Neuron (in vitro differentiated cells): ENCODE data around the gene ZPR1.
"Not testable (repeated sequence)": the region's sequence is repeated elsewhere in the genome, so short reads cannot be mapped to it uniquely, and the experiment has no call there.

Source experiments
- H2AFZ ChIP-seq: one replicate; pipeline ENCODE4 v1.6.1; 2013; ENCODE audit warnings: low read depth, mild to moderate bottlenecking, inconsistent platforms, low read length, moderate library complexity
- H3K27me3 ChIP-seq: one replicate; pipeline ENCODE4 v1.6.1; 2013; ENCODE audit warnings: low read length; ENCODE audit not compliant: insufficient read depth
- H3K36me3 ChIP-seq: one replicate; pipeline ENCODE4 v1.6.1; 2013; ENCODE audit warnings: low read length; ENCODE audit not compliant: insufficient read depth
- H3K4me1 ChIP-seq: one replicate; pipeline ENCODE4 v1.6.1; 2013; ENCODE audit warnings: low read length; ENCODE audit not compliant: insufficient read depth
- H3K4me3 ChIP-seq: 2 replicates; pipeline ENCODE4 v1.5.1; 2013; ENCODE audit warnings: mild to moderate bottlenecking, low read length, moderate library complexity
- H3K9me3 ChIP-seq: one replicate; pipeline ENCODE4 v1.6.1; 2013; ENCODE audit warnings: low read length

ZPR1 gene

GRCh38 chr11:116778556-116778955 is 9.3 kb downstream of the ZPR1 start:
- Histone ChIP-seq H2AFZ (no peak overlapping the region), H3K4me3 (no peak overlapping the region), H3K27me3 (no peaks in the 10 kb centered on the region), H3K9me3 (no peaks in the 10 kb centered on the region), H3K4me1 (peaks cover 6% of the 10 kb centered on the region), H3K36me3 (peaks cover 63% of the 10 kb centered on the region)

DNA sequence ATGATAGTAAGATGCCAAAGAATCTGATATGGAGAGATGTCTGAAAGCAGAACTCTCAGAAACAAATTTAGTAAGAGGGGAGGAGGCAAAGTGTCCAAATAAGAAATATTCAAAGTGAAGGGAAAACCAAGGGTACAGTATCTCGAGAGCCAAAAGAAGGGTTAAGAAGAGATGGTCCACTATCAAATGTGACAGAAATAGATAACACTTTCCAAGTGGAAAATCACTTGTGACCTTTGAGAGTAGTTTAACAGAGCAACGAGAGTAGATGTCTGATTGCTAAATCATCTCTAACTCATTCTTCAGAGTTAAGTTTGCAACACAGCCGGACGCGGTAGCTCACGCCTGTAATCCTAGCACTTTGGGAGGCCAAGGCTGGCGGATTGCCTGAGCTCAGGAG is 10.8 kb downstream of the ZPR1 start:
- Histone ChIP-seq H3K4me3 (no peak overlapping the region), H3K4me1 (peaks cover 10% of the 10 kb centered on the region), H3K9me3 (no peaks in the 10 kb centered on the region), H3K36me3 (peaks cover 48% of the 10 kb centered on the region), H3K27me3 (no peaks in the 10 kb centered on the region), H2AFZ (no peak overlapping the region)

DNA sequence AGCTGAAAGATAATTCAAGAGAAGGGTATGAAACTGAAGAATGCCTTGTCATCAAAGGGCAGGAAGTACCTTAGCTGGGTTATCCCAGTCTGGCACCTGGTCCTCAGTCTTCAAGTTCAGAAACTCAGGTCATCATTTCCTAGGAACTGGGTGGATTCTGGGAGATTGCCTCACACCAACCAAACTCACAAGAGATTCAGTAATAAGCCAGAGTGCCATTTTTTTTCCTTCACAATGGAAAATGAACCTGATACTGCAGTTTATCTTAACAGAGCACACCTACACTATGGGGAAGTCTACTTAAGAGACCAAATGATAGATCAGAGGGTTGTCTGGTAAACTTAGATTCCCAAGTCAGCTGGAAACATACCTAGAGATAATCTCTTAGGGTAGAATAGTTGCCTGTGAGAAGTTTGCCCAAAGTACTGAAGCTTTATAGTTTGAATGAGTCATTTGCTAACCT is 11.3 kb downstream of the ZPR1 start:
- H3K9me3 ChIP-seq, result no peaks in the 10 kb centered on the region
- H2AFZ ChIP-seq, result no peak overlapping the region
- H3K27me3 ChIP-seq, result no peaks in the 10 kb centered on the region
- H3K4me3 ChIP-seq, result no peak overlapping the region
- peaks cover 46% of the 10 kb centered on the region for H3K36me3 ChIP-seq
- H3K4me1 ChIP-seq, result peaks cover 14% of the 10 kb centered on the region

DNA sequence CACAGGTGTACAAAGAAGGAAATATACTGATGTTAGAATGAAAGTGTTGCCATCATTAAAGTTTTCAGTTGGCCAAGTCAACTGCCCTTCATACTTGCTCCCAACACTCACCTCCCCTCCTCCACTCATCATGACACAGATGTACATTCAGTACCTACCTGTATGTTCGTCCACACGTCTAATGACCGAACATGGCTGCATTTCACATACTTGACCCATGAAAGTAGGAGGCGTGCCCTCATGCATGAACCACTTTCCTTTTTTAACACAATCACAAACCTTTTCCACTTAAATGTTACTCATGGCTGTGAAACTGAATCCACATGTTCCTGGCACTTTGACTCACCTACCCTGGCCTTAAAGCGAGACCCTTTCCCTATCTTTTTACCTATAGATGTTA is 11.8 kb downstream of the ZPR1 start:
- Histone ChIP-seq H2AFZ (no peak overlapping the region), H3K4me3 (no peak overlapping the region), H3K27me3 (no peaks in the 10 kb centered on the region), H3K9me3 (no peaks in the 10 kb centered on the region), H3K4me1 (peaks cover 20% of the 10 kb centered on the region), H3K36me3 (peaks cover 41% of the 10 kb centered on the region)

DNA sequence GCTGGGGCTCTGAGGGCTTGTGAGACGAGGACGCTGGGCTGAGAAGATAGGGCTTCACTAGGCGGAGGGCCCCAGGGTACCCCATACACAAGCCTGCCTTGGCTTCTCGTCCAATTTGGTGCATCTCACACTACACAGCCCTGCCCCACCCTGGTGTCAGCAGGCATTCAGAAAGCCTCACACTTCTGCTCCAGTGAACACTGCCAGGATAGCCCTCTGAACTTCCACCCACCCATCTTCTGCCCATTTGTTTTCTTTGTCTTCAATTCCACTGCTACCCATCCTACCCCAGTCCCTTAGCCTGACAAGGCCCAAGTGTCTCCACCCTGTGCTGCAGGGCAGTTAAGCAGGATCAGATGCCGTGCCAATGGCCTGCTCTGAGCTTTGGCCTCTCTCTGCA is 13.2 kb downstream of the ZPR1 start:
- Histone ChIP-seq H3K36me3 (peaks cover 30% of the 10 kb centered on the region), H3K4me3 (no peak overlapping the region), H2AFZ (no peak overlapping the region), H3K27me3 (no peaks in the 10 kb centered on the region), H3K9me3 (no peaks in the 10 kb centered on the region), H3K4me1 (peaks cover 22% of the 10 kb centered on the region)

- peak overlapping the region; percentile 74 for H2AFZ ChIP-seq
- H3K4me1 ChIP-seq, result peaks cover 22% of the 10 kb centered on the region
- no peaks in the 10 kb centered on the region for H3K27me3 ChIP-seq
- H3K36me3 ChIP-seq, result peaks cover 27% of the 10 kb centered on the region
- H3K4me3 ChIP-seq, result peak overlapping the region; percentile 87
- H3K9me3 ChIP-seq, result no peaks in the 10 kb centered on the region
Observed at GRCh38 chr11:116773203-116774097, 14.4 kb downstream of the ZPR1 start.

- H3K27me3 ChIP-seq, result no peaks in the 10 kb centered on the region
- no peaks in the 10 kb centered on the region for H3K9me3 ChIP-seq
Observed at GRCh38 chr11:116772443-116773202, 15.2 kb downstream of the ZPR1 start, which contains the start of gene BUD13. BUD13 (minus strand) TSS chr11:116772987; CDS start chr11:116772964, 23 bp downstream.

DNA sequence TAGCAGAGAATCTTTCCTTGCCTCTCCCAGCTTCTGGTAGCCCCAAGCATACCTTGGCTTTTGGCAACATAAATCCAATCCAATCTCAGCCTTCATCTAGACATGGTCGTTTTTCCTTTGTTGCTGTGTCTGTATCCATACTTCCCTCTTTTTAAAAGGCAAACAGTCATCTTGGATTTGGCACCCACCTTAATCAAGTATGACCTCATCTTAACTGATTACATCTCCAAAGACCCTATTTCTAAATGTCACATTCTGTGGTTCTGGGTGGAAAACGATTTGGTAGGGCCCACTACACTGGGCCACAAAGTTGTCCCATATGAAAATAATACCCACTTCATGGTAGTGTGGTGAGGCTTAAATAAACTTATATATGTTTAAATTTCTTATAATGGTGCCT is 15.9 kb downstream of the ZPR1 start:
- Histone ChIP-seq H3K4me1 (peaks cover 22% of the 10 kb centered on the region), H3K27me3 (no peaks in the 10 kb centered on the region), H2AFZ (peak overlapping the region; percentile 85), H3K9me3 (no peaks in the 10 kb centered on the region), H3K4me3 (peak overlapping the region; percentile 87), H3K36me3 (peaks cover 26% of the 10 kb centered on the region)

More at GRCh38 chr11:116772443-116773202, 15.2 kb downstream of the ZPR1 start, which contains the start of gene BUD13:
- peak within 1 kb of the TSS; percentile 85 for H2AFZ ChIP-seq
- H3K4me1 ChIP-seq, result peaks cover 22% of the 10 kb centered on the region
- peak within 1 kb of the TSS; percentile 87 for H3K4me3 ChIP-seq
- H3K36me3 ChIP-seq, result peaks cover 27% of the 10 kb centered on the region

- H3K4me3 ChIP-seq, result no peak overlapping the region
- no peaks in the 10 kb centered on the region for H3K4me1 ChIP-seq
- no peaks in the 10 kb centered on the region for H3K9me3 ChIP-seq
- peaks cover 84% of the 10 kb centered on the region for H3K36me3 ChIP-seq
- H2AFZ ChIP-seq, result no peak overlapping the region
- no peaks in the 10 kb centered on the region for H3K27me3 ChIP-seq
Observed at GRCh38 chr11:116762132-116762531, 25.7 kb downstream of the ZPR1 start.

- not testable (repeated sequence) for H2AFZ ChIP-seq, H3K9me3 ChIP-seq, H3K4me3 ChIP-seq, H3K4me1 ChIP-seq, H3K27me3 ChIP-seq
- peaks cover 79% of the 10 kb centered on the region for H3K36me3 ChIP-seq
Observed at GRCh38 chr11:116756044-116756443, 31.8 kb downstream of the ZPR1 start.

- Histone ChIP-seq H3K4me1 (no peaks in the 10 kb centered on the region), H3K4me3 (no peak overlapping the region), H3K9me3 (peaks cover 5% of the 10 kb centered on the region), H3K36me3 (peaks cover 85% of the 10 kb centered on the region), H2AFZ (no peak overlapping the region), H3K27me3 (no peaks in the 10 kb centered on the region)
Observed at GRCh38 chr11:116750070-116750718, 37.6 kb downstream of the ZPR1 start.

- Histone ChIP-seq H3K4me1 (no peaks in the 10 kb centered on the region), H3K4me3 (no peak overlapping the region), H3K36me3 (peaks cover 19% of the 10 kb centered on the region), H3K9me3 (no peaks in the 10 kb centered on the region), H2AFZ (no peak overlapping the region), H3K27me3 (no peaks in the 10 kb centered on the region)
Observed at GRCh38 chr11:116742104-116742503, 45.7 kb downstream of the ZPR1 start.

- Histone ChIP-seq H3K36me3 (peaks cover 9% of the 10 kb centered on the region), H2AFZ (no peak overlapping the region), H3K4me1 (no peaks in the 10 kb centered on the region), H3K4me3 (no peak overlapping the region), H3K27me3 (no peaks in the 10 kb centered on the region), H3K9me3 (no peaks in the 10 kb centered on the region)
Observed at GRCh38 chr11:116740741-116741140, 47.1 kb downstream of the ZPR1 start.
